ENCODE measurements around the gene UNC13A. TPM values are rescaled to one million over a fixed set of nuclear protein-coding genes. Genes with fewer than 3 reads are reported as not detected.

UNC13A gene
- total and polyA plus RNA-seq, 2 of the 13 experiments (the other 11 are each of a cell fraction or from before 2014, with no cell fraction given), result 0.11 to 0.45 TPM

DNA sequence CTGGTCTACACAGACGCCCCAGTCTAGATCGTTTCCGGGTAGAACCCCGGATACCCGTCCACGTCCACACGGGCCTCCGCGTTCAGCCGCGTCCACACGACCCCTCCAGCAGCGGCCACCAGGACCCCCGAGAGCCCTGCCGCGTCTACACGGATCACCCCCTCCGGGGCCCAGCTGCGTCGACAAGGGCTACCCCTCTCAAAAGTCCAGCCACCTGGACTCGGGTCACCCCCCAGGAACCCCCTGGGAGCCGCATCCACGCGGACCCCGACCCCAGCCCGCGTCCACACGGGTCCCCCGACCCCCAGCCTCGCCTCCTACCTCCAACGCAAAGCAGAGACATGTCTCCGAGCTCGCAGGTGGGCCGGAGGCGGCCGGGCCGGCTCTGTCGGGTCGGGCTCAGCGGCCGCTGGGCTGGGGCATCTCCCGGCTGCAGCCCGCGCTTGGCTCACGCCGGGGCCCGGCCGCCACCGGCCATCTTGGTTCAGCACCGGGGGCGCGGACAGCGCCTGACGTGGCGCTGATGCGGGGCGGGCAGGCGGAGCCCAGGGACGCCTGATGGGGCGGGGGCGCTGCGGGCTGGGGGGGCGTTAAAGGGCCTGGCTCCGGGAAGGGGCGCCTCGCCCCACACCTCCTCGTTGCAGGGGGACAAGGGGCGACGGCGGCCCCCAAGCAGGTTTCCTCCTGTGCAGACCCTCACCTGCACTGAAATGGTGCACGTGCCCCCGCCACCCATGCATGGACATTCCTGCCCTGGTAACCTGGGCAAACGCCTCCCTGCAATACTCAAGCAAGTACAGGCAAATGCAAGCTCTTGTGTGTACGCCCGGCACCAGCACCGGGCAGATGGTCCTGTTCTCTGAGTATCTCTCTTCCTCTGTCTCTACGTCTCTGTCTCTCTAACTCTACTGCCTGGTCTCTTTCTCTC, at the start of gene UNC13A (continued):
- no peak for TF ChIP-seq ZNF652 (CRISPR knock-in tag; IDR thresholded peaks at IDR 0.05; ENCODE audit: borderline replicate concordance, low read depth)
- TF ChIP-seq ZNF563 (CRISPR knock-in tag; IDR thresholded peaks at IDR 0.05), result peak; percentile 69; the same call in 1 of the 2 replicates
- no peak for TF ChIP-seq MIER3 (CRISPR knock-in tag; IDR thresholded peaks at IDR 0.05; ENCODE audit: borderline replicate concordance)
- TF ChIP-seq ZNF709 (CRISPR knock-in tag; IDR thresholded peaks at IDR 0.05), result 0 out of 2 replicates have a peak, but pooled peaks have one; percentile 55
- no peak for TF ChIP-seq ZNF460 (CRISPR knock-in tag; IDR thresholded peaks at IDR 0.05; ENCODE audit: borderline replicate concordance)
- TF ChIP-seq, protein P1, sequence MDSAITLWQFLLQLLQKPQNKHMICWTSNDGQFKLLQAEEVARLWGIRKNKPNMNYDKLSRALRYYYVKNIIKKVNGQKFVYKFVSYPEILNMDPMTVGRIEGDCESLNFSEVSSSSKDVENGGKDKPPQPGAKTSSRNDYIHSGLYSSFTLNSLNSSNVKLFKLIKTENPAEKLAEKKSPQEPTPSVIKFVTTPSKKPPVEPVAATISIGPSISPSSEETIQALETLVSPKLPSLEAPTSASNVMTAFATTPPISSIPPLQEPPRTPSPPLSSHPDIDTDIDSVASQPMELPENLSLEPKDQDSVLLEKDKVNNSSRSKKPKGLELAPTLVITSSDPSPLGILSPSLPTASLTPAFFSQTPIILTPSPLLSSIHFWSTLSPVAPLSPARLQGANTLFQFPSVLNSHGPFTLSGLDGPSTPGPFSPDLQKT (CRISPR knock-in tag; IDR thresholded peaks at IDR 0.05; ENCODE audit: borderline replicate concordance), result no peak
- TF ChIP-seq ARID4A (CRISPR knock-in tag; IDR thresholded peaks at IDR 0.05; ENCODE audit: borderline replicate concordance), result peak; percentile 50; the same call in 1 of the 2 replicates
- TF ChIP-seq BORCS8-MEF2B (CRISPR knock-in tag; IDR thresholded peaks at IDR 0.05), result peak; percentile 55; the same call in 1 of the 2 replicates
- TF ChIP-seq BRCA1 (CRISPR knock-in tag; IDR thresholded peaks at IDR 0.05), result peak; percentile 55; the same call in 1 of the 2 replicates
- TF ChIP-seq, protein P2, sequence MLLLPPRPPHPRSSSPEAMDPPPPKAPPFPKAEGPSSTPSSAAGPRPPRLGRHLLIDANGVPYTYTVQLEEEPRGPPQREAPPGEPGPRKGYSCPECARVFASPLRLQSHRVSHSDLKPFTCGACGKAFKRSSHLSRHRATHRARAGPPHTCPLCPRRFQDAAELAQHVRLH (CRISPR knock-in tag; IDR thresholded peaks at IDR 0.05; ENCODE audit: borderline replicate concordance, low read depth), result 0 out of 2 replicates have a peak, but pooled peaks have one; percentile 54
- TF ChIP-seq KDM5B (CRISPR knock-in tag; IDR thresholded peaks at IDR 0.05; ENCODE audit: borderline replicate concordance), result peak; percentile 42; the same call in 1 of the 2 replicates
- peak; percentile 57; the same call in 1 of the 2 replicates for TF ChIP-seq GABPB1 (CRISPR knock-in tag; IDR thresholded peaks at IDR 0.05)
- TF ChIP-seq, protein P3, sequence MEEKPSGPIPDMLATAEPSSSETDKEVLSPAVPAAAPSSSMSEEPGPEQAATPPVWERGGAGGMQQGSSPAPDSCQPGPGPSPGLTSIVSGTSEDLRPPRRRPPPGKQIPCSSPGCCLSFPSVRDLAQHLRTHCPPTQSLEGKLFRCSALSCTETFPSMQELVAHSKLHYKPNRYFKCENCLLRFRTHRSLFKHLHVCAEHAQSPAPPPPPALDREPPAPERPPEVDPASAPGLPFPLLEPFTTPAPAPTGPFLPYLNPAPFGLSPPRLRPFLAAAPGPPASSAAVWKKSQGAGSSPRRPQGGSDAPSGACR (CRISPR knock-in tag; IDR thresholded peaks at IDR 0.05), result 0 out of 2 replicates have a peak, but pooled peaks have one; percentile 44
- no peak for TF ChIP-seq ZNF121 (CRISPR knock-in tag; IDR thresholded peaks at IDR 0.05)
- peak; percentile 45; the same call in 1 of the 2 replicates for TF ChIP-seq IRX3 (CRISPR knock-in tag; IDR thresholded peaks at IDR 0.05; ENCODE audit: borderline replicate concordance, low read depth)
- TF ChIP-seq, protein P4, sequence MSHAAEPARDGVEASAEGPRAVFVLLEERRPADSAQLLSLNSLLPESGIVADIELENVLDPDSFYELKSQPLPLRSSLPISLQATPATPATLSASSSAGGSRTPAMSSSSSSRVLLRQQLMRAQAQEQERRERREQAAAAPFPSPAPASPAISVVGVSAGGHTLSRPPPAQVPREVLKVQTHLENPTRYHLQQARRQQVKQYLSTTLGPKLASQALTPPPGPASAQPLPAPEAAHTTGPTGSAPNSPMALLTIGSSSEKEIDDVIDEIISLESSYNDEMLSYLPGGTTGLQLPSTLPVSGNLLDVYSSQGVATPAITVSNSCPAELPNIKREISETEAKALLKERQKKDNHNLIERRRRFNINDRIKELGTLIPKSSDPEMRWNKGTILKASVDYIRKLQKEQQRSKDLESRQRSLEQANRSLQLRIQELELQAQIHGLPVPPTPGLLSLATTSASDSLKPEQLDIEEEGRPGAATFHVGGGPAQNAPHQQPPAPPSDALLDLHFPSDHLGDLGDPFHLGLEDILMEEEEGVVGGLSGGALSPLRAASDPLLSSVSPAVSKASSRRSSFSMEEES (CRISPR knock-in tag; IDR thresholded peaks at IDR 0.05), result peak; percentile 50; the same call in 1 of the 2 replicates
- TF ChIP-seq SMARCC2 (IDR thresholded peaks at IDR 0.05), result no peak
- no peak for TF ChIP-seq POLR2AphosphoS2 (IDR thresholded peaks at IDR 0.05; ENCODE audit: low read depth, low read length)
- no peak for TF ChIP-seq ZNF782 (CRISPR knock-in tag; IDR thresholded peaks at IDR 0.05; ENCODE audit: borderline replicate concordance)
- no peak for TF ChIP-seq CBX5 (CRISPR knock-in tag; IDR thresholded peaks at IDR 0.05; ENCODE audit: borderline replicate concordance)

Data from HepG2 (cell line).